ENCODE results near the gene PLEKHG5. TPM values are rescaled to one million over a fixed set of nuclear protein-coding genes. Genes with fewer than 3 reads are reported as not detected.

PLEKHG5 gene
- total RNA-seq, 1 experiment from 2014 or later = 0.86 TPM

DNA sequence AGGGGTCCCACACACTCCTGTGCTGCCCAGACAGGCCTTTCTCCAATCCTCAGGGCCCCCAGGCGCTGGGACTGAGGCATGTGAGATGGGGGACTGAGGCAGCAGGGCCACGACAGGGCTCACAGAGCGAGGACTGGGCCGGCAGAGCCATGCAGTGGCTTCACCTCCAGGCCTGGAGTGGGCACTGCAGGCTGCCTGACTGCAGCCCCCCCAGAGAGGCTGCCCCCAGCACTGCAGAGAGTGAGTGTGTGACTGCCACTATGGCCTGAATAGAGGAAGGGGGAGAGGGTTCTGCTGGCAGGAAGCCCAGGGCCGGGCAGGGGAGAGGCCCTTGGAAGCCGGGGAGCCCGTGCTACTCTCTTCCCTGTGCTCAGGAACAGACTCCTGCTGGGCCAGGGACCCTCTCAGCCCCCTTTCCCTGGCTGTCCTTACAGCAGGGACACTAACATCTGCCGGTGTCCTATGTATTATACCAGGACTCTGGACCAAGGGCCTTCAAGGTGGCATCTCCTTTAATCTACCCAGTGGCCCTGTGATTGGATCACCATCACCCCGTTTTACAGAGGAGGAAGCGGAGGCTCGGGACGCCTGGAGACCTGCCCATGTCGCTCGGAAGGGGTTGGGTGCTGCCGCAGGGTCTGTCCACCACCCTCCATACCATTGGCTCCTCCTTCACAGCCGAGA, 20.2 kb upstream of the PLEKHG5 start:
- BruUV-seq (replicated peaks) = no TSS peak
- H3K36me3 ChIP-seq (ENCODE audit: insufficient read depth, low read length, poor library complexity, severe bottlenecking) = no peaks in the 10 kb centered on the region
- no peak overlapping the region for H3K27ac ChIP-seq (ENCODE audit: low read depth, low read length, poor library complexity, severe bottlenecking)
- intact Hi-C loops (cut with micrococcal nuclease; ENCODE audit: unreplicated experiment) = no loop called here
- ChIA-PET POLR2A (ENCODE audit: low non-redundant PET) (no interaction called here), CTCF (no interaction called here)
- TF ChIP-seq EZH2 (IDR thresholded peaks at IDR 0.05; ENCODE audit: borderline replicate concordance, low read depth, low read length, poor library complexity, severe bottlenecking) = no peak
- TF ChIP-seq, protein P1, sequence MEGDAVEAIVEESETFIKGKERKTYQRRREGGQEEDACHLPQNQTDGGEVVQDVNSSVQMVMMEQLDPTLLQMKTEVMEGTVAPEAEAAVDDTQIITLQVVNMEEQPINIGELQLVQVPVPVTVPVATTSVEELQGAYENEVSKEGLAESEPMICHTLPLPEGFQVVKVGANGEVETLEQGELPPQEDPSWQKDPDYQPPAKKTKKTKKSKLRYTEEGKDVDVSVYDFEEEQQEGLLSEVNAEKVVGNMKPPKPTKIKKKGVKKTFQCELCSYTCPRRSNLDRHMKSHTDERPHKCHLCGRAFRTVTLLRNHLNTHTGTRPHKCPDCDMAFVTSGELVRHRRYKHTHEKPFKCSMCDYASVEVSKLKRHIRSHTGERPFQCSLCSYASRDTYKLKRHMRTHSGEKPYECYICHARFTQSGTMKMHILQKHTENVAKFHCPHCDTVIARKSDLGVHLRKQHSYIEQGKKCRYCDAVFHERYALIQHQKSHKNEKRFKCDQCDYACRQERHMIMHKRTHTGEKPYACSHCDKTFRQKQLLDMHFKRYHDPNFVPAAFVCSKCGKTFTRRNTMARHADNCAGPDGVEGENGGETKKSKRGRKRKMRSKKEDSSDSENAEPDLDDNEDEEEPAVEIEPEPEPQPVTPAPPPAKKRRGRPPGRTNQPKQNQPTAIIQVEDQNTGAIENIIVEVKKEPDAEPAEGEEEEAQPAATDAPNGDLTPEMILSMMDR (conservative IDR thresholded peaks at IDR 0.05; ENCODE audit: low read depth, low read length) = no peak
- H3K9me3 ChIP-seq (ENCODE audit: low read depth, low read length, poor library complexity, severe bottlenecking) = no peaks in the 10 kb centered on the region
- no peak for DNase-seq (ENCODE audit: low spot score)
- no peaks in the 10 kb centered on the region for H3K27me3 ChIP-seq (replicated peaks; ENCODE audit: insufficient read depth, low read depth, low read length, poor library complexity)
- no peak overlapping the region for H3K4me3 ChIP-seq (ENCODE audit: low read depth, low read length, poor library complexity, severe bottlenecking)
- H3K4me1 ChIP-seq (ENCODE audit: insufficient read depth, low read length, poor library complexity, severe bottlenecking) = no peaks in the 10 kb centered on the region

DNA sequence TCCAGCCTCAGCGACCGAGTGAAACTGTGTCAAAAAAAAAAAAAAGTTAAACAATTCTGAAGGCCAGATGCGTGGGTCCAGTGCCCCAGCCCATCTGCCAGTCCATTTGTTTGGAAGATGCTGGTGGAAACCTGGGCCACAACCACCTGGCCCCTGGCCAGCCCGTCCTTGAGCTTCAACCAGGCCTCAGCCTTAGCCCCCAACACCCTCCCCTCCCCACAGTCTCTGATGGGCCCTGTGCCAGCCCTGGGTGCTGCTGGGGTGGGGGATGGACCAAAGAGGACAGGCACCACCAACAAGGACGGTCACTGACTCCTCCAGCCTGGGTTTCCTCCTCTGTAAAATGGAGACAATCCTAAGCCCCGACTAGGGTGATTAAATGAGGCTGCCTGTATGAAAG, 19.6 kb upstream of the PLEKHG5 start:
- no TSS peak for BruUV-seq (replicated peaks)
- DNase-seq (ENCODE audit: low spot score) = no peak
- ChIA-PET CTCF (no interaction called here), POLR2A (ENCODE audit: low non-redundant PET) (no interaction called here)
- Histone ChIP-seq H3K27ac (ENCODE audit: low read depth, low read length, poor library complexity, severe bottlenecking) (no peak overlapping the region), H3K9me3 (ENCODE audit: low read depth, low read length, poor library complexity, severe bottlenecking) (no peaks in the 10 kb centered on the region), H3K36me3 (ENCODE audit: insufficient read depth, low read length, poor library complexity, severe bottlenecking) (no peaks in the 10 kb centered on the region), H3K4me1 (ENCODE audit: insufficient read depth, low read length, poor library complexity, severe bottlenecking) (no peaks in the 10 kb centered on the region), H3K27me3 (replicated peaks; ENCODE audit: insufficient read depth, low read depth, low read length, poor library complexity) (no peaks in the 10 kb centered on the region), H3K4me3 (ENCODE audit: low read depth, low read length, poor library complexity, severe bottlenecking) (no peak overlapping the region)
- no peak for TF ChIP-seq EZH2 (IDR thresholded peaks at IDR 0.05; ENCODE audit: borderline replicate concordance, low read depth, low read length, poor library complexity, severe bottlenecking)
- TF ChIP-seq, protein P1 (conservative IDR thresholded peaks at IDR 0.05; ENCODE audit: low read depth, low read length) = no peak
- intact Hi-C loops (cut with micrococcal nuclease; ENCODE audit: unreplicated experiment) = no loop called here

GRCh38 chr1:6510493-6510892, 19.0 kb upstream of the PLEKHG5 start:
- Histone ChIP-seq H3K27ac (ENCODE audit: low read depth, low read length, poor library complexity, severe bottlenecking) (no peak overlapping the region), H3K4me1 (ENCODE audit: insufficient read depth, low read length, poor library complexity, severe bottlenecking) (no peaks in the 10 kb centered on the region), H3K4me3 (ENCODE audit: low read depth, low read length, poor library complexity, severe bottlenecking) (no peak overlapping the region), H3K36me3 (ENCODE audit: insufficient read depth, low read length, poor library complexity, severe bottlenecking) (no peaks in the 10 kb centered on the region), H3K27me3 (replicated peaks; ENCODE audit: insufficient read depth, low read depth, low read length, poor library complexity) (no peaks in the 10 kb centered on the region), H3K9me3 (ENCODE audit: low read depth, low read length, poor library complexity, severe bottlenecking) (no peaks in the 10 kb centered on the region)
- DNase-seq (ENCODE audit: low spot score) = no peak
- BruUV-seq (replicated peaks) = no TSS peak
- intact Hi-C loops (cut with micrococcal nuclease; ENCODE audit: unreplicated experiment) = no loop called here
- TF ChIP-seq, protein P1 (conservative IDR thresholded peaks at IDR 0.05; ENCODE audit: low read depth, low read length) = no peak
- TF ChIP-seq EZH2 (IDR thresholded peaks at IDR 0.05; ENCODE audit: borderline replicate concordance, low read depth, low read length, poor library complexity, severe bottlenecking) = no peak
- POLR2A ChIA-PET (ENCODE audit: low non-redundant PET) = no interaction called here
- CTCF ChIA-PET = no interaction called here
